AG09309 (cell line): ENCODE results near the gene ZRANB1.

Experiments used
- DNase-seq: peaks from one replicate; pipeline ENCODE4 v3.0.0-alpha.2; 2010; ENCODE audit warnings: low read depth
- H3K4me3 ChIP-seq: 2 replicates; pipeline ENCODE4 v1.5.1; 2011; ENCODE audit warnings: mild to moderate bottlenecking, low read depth, low read length, moderate library complexity; ENCODE audit not compliant: control insufficient read depth
- TF ChIP-seq, protein P1 (sequence below): IDR thresholded peaks from 2 replicates; pipeline ENCODE4 v1.5.1; 2011; ENCODE audit warnings: mild to moderate bottlenecking, low read depth, low read length, inconsistent platforms; ENCODE audit not compliant: insufficient read depth, control insufficient read depth; ENCODE audit errors: missing control alignments

ZRANB1 gene

DNA sequence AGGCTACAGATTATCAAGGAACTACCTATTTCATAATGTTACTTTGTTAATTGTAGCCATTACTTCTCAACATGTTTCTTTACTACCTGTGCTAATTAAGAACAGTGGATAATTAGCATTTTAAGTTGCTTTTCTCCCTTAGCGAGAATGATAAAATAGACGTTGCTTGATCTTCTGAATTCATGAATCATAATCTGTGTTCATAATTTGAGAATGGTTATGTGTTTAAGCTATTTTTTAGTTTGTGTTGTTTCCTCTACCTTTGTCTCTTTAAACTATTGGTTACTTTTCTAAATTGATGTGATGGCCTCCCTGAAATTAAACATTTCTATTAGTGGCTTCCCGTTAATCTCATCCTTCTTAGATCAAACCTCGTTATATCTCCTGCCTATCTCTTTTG lies at the start of gene ZRANB1:
Gene ZRANB1 (plus strand): TSS at position 301 of the 400 bp plus-strand sequence. CDS start 371 bp downstream, outside the sequence.
- no peak for DNase-seq
- TF ChIP-seq, protein P1, sequence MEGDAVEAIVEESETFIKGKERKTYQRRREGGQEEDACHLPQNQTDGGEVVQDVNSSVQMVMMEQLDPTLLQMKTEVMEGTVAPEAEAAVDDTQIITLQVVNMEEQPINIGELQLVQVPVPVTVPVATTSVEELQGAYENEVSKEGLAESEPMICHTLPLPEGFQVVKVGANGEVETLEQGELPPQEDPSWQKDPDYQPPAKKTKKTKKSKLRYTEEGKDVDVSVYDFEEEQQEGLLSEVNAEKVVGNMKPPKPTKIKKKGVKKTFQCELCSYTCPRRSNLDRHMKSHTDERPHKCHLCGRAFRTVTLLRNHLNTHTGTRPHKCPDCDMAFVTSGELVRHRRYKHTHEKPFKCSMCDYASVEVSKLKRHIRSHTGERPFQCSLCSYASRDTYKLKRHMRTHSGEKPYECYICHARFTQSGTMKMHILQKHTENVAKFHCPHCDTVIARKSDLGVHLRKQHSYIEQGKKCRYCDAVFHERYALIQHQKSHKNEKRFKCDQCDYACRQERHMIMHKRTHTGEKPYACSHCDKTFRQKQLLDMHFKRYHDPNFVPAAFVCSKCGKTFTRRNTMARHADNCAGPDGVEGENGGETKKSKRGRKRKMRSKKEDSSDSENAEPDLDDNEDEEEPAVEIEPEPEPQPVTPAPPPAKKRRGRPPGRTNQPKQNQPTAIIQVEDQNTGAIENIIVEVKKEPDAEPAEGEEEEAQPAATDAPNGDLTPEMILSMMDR, result no peak
- H3K4me3 ChIP-seq, result no peak within 1 kb of the TSS

GRCh38 chr10:124892905-124893304 lies 49.0 kb upstream of the ZRANB1 start:
- H3K4me3 ChIP-seq, result no peak overlapping the region
- TF ChIP-seq, protein P1, result no peak
- DNase-seq, result no peak

DNA sequence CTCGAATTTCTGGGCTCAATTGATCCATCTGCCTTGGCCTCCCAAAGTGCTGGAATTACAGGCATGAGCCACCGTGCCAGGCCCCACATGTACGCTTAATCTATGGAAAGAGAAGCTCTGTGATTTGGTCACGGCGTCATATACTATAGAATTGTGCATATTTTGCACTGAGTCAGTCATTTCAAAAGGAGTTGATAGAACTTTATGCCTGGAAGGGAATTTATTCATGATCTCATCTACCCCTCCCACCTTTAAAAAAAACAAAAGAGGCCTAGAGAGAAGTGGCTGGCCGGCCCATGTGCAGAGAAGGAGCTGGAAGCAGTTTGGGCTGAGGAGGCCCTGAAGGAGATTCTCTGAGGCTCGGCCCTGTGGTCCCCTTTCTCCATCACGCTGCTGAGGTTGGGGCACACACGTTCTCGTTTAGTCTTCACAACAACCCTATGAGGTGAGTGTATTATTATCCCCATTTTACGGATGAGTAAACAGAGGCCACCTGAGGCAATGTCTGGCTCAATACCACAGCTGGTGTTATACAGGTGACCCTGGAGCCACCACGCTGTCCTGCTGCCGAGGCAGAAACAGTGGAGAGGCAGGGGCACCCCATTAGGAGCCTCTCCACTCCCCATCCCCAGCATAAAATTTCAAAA lies 47.2 kb upstream of the ZRANB1 start:
- TF ChIP-seq, protein P1, result no peak
- no peak overlapping the region for H3K4me3 ChIP-seq
- DNase-seq, result no peak

DNA sequence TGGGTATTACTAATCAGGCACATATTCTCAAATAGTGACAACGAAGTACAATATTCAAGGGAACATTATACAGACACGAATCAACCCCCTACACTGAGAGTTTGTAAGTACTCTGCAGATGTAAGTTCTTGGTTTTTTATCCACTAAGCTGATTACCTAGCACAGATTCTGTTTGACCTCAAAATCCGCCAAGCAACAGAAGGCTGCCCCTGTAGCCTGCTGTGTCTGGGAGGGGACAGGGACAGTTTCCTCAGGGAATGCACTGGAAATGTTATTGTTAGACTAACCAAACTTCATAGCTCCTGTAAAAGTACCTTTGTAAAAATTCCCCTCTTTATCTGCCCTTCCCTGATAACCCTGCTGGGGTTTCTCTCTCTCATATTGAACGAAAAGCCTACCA lies 45.2 kb upstream of the ZRANB1 start:
- H3K4me3 ChIP-seq, result no peak overlapping the region
- TF ChIP-seq, protein P1, result no peak
- no peak for DNase-seq

DNA sequence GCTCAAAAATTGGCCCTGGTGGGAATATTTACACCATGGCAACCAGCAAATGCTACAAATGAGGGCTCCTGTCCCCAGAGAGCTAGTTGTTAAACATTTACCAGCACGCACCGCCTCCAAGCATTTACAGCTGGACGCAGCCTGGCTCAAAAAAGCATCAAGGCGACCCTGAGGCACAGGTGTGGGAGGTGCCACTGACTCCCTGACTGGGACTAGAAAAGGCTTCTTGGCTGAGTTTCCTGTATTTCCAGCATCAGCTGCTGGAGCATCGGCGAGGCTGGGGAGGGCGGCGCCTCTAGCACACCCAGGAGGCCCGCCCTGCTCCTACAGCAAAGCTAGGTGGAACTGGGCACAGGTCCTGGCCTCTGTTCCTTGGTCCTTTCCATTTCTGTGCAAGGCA lies 43.5 kb upstream of the ZRANB1 start:
- DNase-seq, result no peak
- TF ChIP-seq, protein P1, result no peak
- no peak overlapping the region for H3K4me3 ChIP-seq

GRCh38 chr10:124899151-124899550 lies 42.8 kb upstream of the ZRANB1 start:
- TF ChIP-seq, protein P1, result no peak
- DNase-seq, result no peak
- no peak overlapping the region for H3K4me3 ChIP-seq

DNA sequence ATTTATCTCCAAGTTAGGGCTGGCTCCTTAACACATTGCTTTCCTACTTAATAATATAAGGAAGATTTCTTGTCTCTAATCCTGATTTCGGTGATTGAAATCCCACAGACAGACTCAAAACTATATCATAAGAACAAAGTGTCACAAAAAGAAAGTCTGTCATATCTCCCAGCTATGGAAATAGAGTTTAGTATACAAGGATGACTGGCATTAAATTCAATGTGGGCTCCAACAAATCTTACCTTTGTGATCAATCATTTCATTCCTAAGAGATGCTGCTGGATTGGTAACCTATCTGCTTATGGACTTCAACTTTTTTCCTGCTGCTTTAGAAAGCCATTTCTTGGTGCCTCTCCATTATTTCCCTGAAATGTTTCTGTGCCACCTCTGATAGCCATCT lies 39.5 kb upstream of the ZRANB1 start:
- TF ChIP-seq, protein P1, result no peak
- no peak for DNase-seq
- no peak overlapping the region for H3K4me3 ChIP-seq
